ENCODE data around the gene BBOF1. TPM values are rescaled to one million over a fixed set of nuclear protein-coding genes. Genes with fewer than 3 reads are reported as not detected.
"Not testable (repeated sequence)": the region's sequence is repeated elsewhere in the genome, so short reads cannot be mapped to it uniquely, and the experiment has no call there.

BBOF1 gene
- total RNA-seq, 1 experiment from 2014 or later: 4.0 TPM

DNA sequence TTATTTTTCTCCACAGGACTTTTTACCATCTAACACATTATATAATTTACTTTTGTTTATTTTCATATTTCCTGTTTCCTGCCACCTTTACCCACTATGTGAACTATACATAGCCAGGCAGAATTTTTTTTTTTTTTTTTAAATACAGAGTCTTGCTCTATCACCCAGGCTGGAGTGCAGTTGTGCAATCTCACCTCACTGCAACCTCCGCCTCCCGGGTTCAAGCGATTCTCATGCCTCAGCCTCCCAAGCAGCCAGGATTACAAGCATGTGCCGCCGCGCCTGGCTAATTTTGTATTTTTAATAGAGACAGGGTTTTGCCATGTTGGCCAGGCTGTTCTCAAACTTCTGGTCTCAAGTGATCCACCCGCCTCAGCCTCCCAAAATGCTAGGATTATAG is 24.2 kb upstream of the BBOF1 start:
- H3K9me2 ChIP-seq (ENCODE audit: insufficient read depth); H3K9ac ChIP-seq (ENCODE audit: low read length); intact Hi-C loops (cut with micrococcal nuclease); H3K4me3 ChIP-seq (replicated peaks in 1 of 2; ENCODE audit: low read depth in 1 of 2, low read length in 2 of 2); H2AFZ ChIP-seq (ENCODE audit: low read depth, low read length, poor library complexity, severe bottlenecking); POLR2A ChIA-PET; RAD21 ChIA-PET (ENCODE audit: low non-redundant PET in 1 of 2, low total read pairs in 2 of 2, uncharacterized antibody in 2 of 2, unreplicated experiment in 2 of 2); H3K4me2 ChIP-seq (ENCODE audit: low read length); CTCF ChIA-PET; DNase-seq (ENCODE audit: low read depth, low spot score); H3K27ac ChIP-seq (ENCODE audit: low read depth, low read length); H4K20me1 ChIP-seq (ENCODE audit: insufficient read depth); H3K36me3 ChIP-seq (ENCODE audit: control insufficient read depth in 1 of 2, insufficient read depth in 2 of 2, low read length in 2 of 2); BruUV-seq (replicated peaks); H3K79me2 ChIP-seq (ENCODE audit: insufficient read depth, low read length); H3K9me3 ChIP-seq (ENCODE audit: control insufficient read depth in 1 of 2, insufficient read depth in 1 of 2, low read depth in 1 of 2, low read length in 2 of 2); ATAC-seq; H3K27me3 ChIP-seq (ENCODE audit: insufficient read depth, low read length); H3K4me1 ChIP-seq (ENCODE audit: control insufficient read depth in 1 of 2, insufficient read depth in 2 of 2, low read length in 2 of 2): not testable (repeated sequence)

DNA sequence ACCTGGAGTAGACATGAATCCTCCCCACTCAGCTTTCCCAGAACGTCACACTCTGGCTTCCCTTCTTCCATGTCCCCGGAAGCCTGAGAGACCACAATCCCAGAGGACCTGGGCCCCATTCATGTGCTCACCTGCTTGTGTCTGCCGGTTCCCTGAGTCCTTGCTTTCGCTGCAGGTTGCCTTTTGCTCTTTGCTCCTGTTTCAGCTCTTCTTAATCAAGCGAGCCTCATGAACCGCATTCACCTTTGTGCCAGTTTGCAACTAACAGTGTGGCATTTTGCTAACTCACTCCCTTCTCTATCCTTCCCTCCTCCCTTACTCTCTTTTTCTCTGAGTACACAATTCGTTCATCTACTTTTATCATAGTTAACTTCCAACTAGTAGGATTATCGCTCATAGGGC is 23.2 kb upstream of the BBOF1 start:
- Histone ChIP-seq H3K4me1 (ENCODE audit: control insufficient read depth in 1 of 2, insufficient read depth in 2 of 2, low read length in 2 of 2) (no peaks in the 10 kb centered on the region), H3K4me3 (replicated peaks in 1 of 2; ENCODE audit: low read depth in 1 of 2, low read length in 2 of 2) (no peak overlapping the region), H2AFZ (ENCODE audit: low read depth, low read length, poor library complexity, severe bottlenecking) (no peak overlapping the region), H3K4me2 (ENCODE audit: low read length) (no peak overlapping the region), H3K27ac (ENCODE audit: low read depth, low read length) (no peak overlapping the region), H3K27me3 (ENCODE audit: insufficient read depth, low read length) (no peaks in the 10 kb centered on the region), H3K9ac (ENCODE audit: low read length) (no peak overlapping the region), H3K36me3 (ENCODE audit: control insufficient read depth in 1 of 2, insufficient read depth in 2 of 2, low read length in 2 of 2) (peaks cover 0 to 4% of the 10 kb centered on the region in 2 experiments; a peak in 1 of 4 replicates), H4K20me1 (ENCODE audit: insufficient read depth) (no peaks in the 10 kb centered on the region), H3K79me2 (ENCODE audit: insufficient read depth, low read length) (no peaks in the 10 kb centered on the region), H3K9me3 (ENCODE audit: control insufficient read depth in 1 of 2, insufficient read depth in 1 of 2, low read depth in 1 of 2, low read length in 2 of 2) (no peaks in the 10 kb centered on the region), H3K9me2 (ENCODE audit: insufficient read depth) (no peaks in the 10 kb centered on the region)
- no peak for TF ChIP-seq POLR2A (IDR thresholded peaks at IDR 0.05; ENCODE audit: borderline replicate concordance, extremely low read depth, insufficient read depth, insufficient read length)
- no peak for TF ChIP-seq SIN3A (IDR thresholded peaks at IDR 0.05; ENCODE audit: low read depth)
- TF ChIP-seq, protein P1, sequence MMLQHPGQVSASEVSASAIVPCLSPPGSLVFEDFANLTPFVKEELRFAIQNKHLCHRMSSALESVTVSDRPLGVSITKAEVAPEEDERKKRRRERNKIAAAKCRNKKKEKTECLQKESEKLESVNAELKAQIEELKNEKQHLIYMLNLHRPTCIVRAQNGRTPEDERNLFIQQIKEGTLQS (IDR thresholded peaks at IDR 0.05): no peak
- no peak for TF ChIP-seq TCF7L2 (IDR thresholded peaks at IDR 0.05; ENCODE audit: borderline replicate concordance, extremely low read depth, insufficient read depth, insufficient read length)
- no peak for TF ChIP-seq CBX3 (IDR thresholded peaks at IDR 0.05; ENCODE audit: low read depth)
- TF ChIP-seq EGR1 (IDR thresholded peaks at IDR 0.05; ENCODE audit: low read depth): no peak
- TF ChIP-seq SRF (IDR thresholded peaks at IDR 0.05; ENCODE audit: low read depth): no peak
- DNase-seq (ENCODE audit: low read depth, low spot score) (no peak), ATAC-seq (no peak)
- ChIA-PET RAD21 (ENCODE audit: low non-redundant PET in 1 of 2, low total read pairs in 2 of 2, uncharacterized antibody in 2 of 2, unreplicated experiment in 2 of 2) (no interaction called here), CTCF (no interaction called here), POLR2A (no interaction called here)
- intact Hi-C loops (cut with micrococcal nuclease): no loop called here
- no TSS peak for BruUV-seq (replicated peaks)
